Left lung (tissue), 10 donors: ENCODE data around the gene TCEANC2. TPM values are rescaled to one million over a fixed set of nuclear protein-coding genes. Genes with fewer than 3 reads are reported as not detected.

Source experiments
- ATAC-seq: fragments of 200-7000 bp; cut with Tn5 transposase; one replicate; pipeline ENCODE4 v1.9.1; 2020; ENCODE audit warnings: moderate library complexity
- DNase-seq, 4 donors: peaks; one replicate each; pipeline ENCODE4 v3.0.0-alpha.2; 2013 to 2020
- H3K27ac ChIP-seq, 2 donors: fragments of 200-600 bp; sonication (generic) in 1 of 2; one replicate each; pipeline versions ENCODE4 v1.5.0 to v1.8.0; 2020 to 2021
- H3K27me3 ChIP-seq, 2 donors: fragments of 200-600 bp; sonication (generic) in 1 of 2; one replicate each; pipeline versions ENCODE4 v1.5.0 to v1.8.0; 2020 to 2021
- H3K36me3 ChIP-seq, 2 donors: fragments of 200-600 bp; sonication (generic) in 1 of 2; one replicate each; pipeline versions ENCODE4 v1.5.0 to v1.8.0; 2020 to 2021
- H3K4me1 ChIP-seq, 2 donors: fragments of 200-600 bp; one replicate each; pipeline ENCODE4 v1.8.0; 2021
- H3K4me3 ChIP-seq, 2 donors: fragments of 200-600 bp; sonication (generic) in 1 of 2; one replicate each; pipeline versions ENCODE4 v1.5.0 to v1.8.0; 2020 to 2021; ENCODE audit warnings: mild to moderate bottlenecking in 1 of 2
- H3K9me3 ChIP-seq, 2 donors: fragments of 200-600 bp; sonication (generic) in 1 of 2; one replicate each; pipeline versions ENCODE4 v1.5.0 to v1.8.0; 2020 to 2021
- CTCF ChIP-seq, 2 donors: fragments of 200-600 bp; sonication (generic) in 1 of 2; IDR thresholded peaks; one replicate each; pipeline versions ENCODE4 v1.5.0 to v1.8.0; 2021; ENCODE audit warnings: antibody characterized with exemption in 2 of 2
- intact Hi-C, 2 donors: fragments of 100-400 bp; cut with DNase I; formaldehyde crosslinking; loops; one replicate each; pipeline versions ENCODE4 v1.11.2 to v1.14.2; 2022
- polyA plus RNA-seq, 6 donors: library from polyadenylated mRNA; unstranded; fragments of 120-200 nt; gene quantifications; one replicate each; pipeline ENCODE4 v1.2.1, GENCODE V29; 2013; ENCODE audit not compliant: insufficient read length in 6 of 6
- total RNA-seq, 2 donors: library from RNA; stranded (reverse); fragmentation: NEBNext Ultra II Directional; extraction: Animal tissue kit (Norgen Biotek cat#: 25700); gene quantifications; one replicate each; pipeline ENCODE4 v1.2.1, GENCODE V29; 2021
- donor health status: DM: no; HTN: yes; CAD: no.
- donor health status: DM: no; HTN: no; CAD: no.

The TCEANC2 gene
- total and polyA plus RNA-seq, 8 donors = 5.2 to 13.3 (median 10.2) TPM

- DNase-seq (no peak), ATAC-seq (no peak)
- TF ChIP-seq CTCF (IDR thresholded peaks at IDR 0.05) = no peak
- Histone ChIP-seq H3K36me3 (no peaks in the 10 kb centered on the region), H3K4me3 (no peak overlapping the region), H3K9me3 (no peaks in the 10 kb centered on the region), H3K27ac (no peak overlapping the region), H3K27me3 (peaks cover 0 to 21% of the 10 kb centered on the region in 2 donors), H3K4me1 (peaks cover 5 to 7% of the 10 kb centered on the region in 2 donors)
- intact Hi-C loops = loop anchor here in 1 of 2 donors (10.0 kb wide), 1 partner anchor 370 kb away; no protein-coding TSS in a partner anchor
Measured at GRCh38 chr1:54124472-54124871, 71.1 kb downstream of the TCEANC2 start.

DNA sequence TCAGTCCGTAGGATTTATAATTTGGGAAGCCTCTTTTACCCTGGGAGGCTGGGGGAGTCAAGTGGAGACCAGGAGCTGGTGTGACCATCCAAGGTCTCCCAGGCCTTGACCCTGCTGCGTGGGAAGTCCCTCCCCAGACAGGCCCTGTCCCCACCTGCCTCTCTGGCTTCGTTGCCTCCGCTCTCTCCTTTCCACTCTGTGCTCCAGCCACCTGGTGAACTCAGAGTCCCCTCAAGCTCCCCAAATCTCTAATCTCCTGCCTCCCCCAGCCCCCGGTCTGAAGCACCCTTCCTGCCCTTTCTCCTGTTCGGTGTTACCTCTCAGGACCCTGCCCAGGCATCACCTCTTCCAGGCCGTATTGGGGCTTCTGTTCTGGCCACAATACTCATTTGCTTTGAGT, 71.5 kb downstream of the TCEANC2 start:
- no peaks in the 10 kb centered on the region for H3K36me3 ChIP-seq
- no peak for TF ChIP-seq CTCF (IDR thresholded peaks at IDR 0.05)
- intact Hi-C loops = loop anchor here in 1 of 2 donors (10.0 kb wide), 1 partner anchor 370 kb away; no protein-coding TSS in a partner anchor
- H3K27ac ChIP-seq = no peak overlapping the region
- no peak overlapping the region for H3K4me3 ChIP-seq
- H3K4me1 ChIP-seq = peaks cover 5 to 7% of the 10 kb centered on the region in 2 donors
- DNase-seq (no peak), ATAC-seq (no peak)
- peaks cover 0 to 21% of the 10 kb centered on the region in 2 donors for H3K27me3 ChIP-seq
- no peaks in the 10 kb centered on the region for H3K9me3 ChIP-seq

DNA sequence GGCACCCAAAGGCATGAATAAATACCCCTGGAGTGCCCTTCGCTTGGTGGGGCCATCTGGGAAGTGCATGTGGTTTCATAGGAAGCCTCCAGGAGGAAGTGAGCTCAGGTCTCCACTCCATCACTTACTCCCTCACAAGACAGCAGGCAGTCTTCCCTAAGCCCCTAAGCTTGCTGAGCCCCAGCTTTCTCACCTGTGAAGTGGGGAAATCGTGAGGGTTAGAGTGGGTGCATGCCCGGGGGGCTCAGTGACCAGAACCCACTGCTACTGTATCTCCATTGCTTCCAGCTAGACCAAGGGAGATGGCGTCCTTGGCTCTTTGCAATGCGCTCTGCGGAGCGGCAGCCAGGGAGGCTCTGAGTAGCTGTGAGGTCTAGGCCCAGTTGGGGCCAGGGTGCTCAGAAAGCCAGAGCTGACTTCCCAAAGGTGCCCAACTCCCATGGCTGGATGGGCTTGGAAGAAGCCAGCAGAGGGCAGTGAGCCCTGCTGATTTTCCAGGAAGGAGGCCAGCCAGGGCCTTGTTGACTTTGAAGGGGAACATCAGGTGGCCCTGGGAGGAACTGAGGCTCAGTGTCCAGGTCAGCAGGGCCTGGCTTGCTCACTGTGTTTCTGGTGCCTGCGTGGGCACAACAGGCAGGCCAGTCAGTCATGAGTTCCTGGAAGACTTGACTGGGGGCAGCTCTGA, 72.1 kb downstream of the TCEANC2 start:
- ATAC-seq = no peak
- Histone ChIP-seq H3K27ac (no peak overlapping the region), H3K4me3 (no peak overlapping the region), H3K36me3 (no peaks in the 10 kb centered on the region), H3K27me3 (peaks cover 0 to 19% of the 10 kb centered on the region in 2 donors), H3K4me1 (peaks cover 5 to 7% of the 10 kb centered on the region in 2 donors), H3K9me3 (no peaks in the 10 kb centered on the region)
- intact Hi-C loops = loop anchor here in 1 of 2 donors (10.0 kb wide), 1 partner anchor 369 kb away; no protein-coding TSS in a partner anchor
- no peak for TF ChIP-seq CTCF (IDR thresholded peaks at IDR 0.05)
- no peak for DNase-seq

GRCh38 chr1:54126271-54126815, 72.9 kb downstream of the TCEANC2 start:
- TF ChIP-seq CTCF (IDR thresholded peaks at IDR 0.05) = no peak
- no peaks in the 10 kb centered on the region for H3K9me3 ChIP-seq
- DNase-seq (no peak), ATAC-seq (no peak)
- no peaks in the 10 kb centered on the region for H3K36me3 ChIP-seq
- no peak overlapping the region for H3K4me3 ChIP-seq
- H3K27me3 ChIP-seq = peaks cover 0 to 11% of the 10 kb centered on the region in 2 donors
- no peak overlapping the region for H3K27ac ChIP-seq
- intact Hi-C loops = loop anchor here in 1 of 2 donors (10.0 kb wide), 1 partner anchor 368 kb away; no protein-coding TSS in a partner anchor
- peaks cover under 1 to 4% of the 10 kb centered on the region in 2 donors for H3K4me1 ChIP-seq

DNA sequence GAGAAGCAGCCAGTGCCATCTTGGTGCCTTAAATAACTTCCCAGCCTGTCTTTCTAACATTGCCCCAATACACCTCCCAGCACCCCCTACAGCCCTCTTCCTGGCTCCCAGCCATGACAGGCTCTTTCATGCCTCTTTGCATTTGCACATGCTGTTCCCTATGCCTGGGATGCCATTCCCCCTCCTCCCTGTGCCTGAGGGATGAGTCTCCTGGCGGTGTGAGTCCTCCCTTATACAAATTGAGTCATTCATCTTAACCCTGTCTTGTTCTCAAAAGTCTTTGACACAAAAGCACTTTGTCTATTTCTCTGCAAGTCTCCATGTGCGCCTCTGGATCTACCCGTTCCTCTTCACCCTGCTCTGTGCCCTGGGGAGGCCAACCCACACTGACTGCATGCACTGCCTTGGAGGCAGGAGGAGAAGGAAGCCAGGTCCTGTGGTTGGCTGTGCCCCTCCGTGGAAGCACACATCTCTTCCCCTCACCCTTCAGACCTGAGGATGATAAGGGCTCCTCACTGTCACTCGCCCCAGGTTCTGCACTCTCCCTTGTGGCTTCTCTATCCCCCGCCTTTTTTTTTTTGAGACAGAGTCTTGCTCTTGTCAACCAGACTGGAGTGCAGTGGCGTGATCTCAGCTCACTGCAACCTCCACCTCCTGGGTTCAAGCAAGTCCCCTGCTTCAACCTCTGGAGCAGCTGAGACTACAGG, 74.3 kb downstream of the TCEANC2 start:
- Histone ChIP-seq H3K4me3 (no peak overlapping the region), H3K9me3 (no peaks in the 10 kb centered on the region), H3K4me1 (no peaks in the 10 kb centered on the region), H3K27me3 (no peaks in the 10 kb centered on the region), H3K27ac (no peak overlapping the region), H3K36me3 (no peaks in the 10 kb centered on the region)
- TF ChIP-seq CTCF (IDR thresholded peaks at IDR 0.05) = no peak
- ATAC-seq (no peak), DNase-seq (no peak)
- intact Hi-C loops = loop anchor here in 1 of 2 donors (10.0 kb wide), 1 partner anchor 367 kb away; no protein-coding TSS in a partner anchor
